Activated T-cell treated with anti-CD3 and anti-CD28 coated beads, Interleukin-2, amount 50 U/mL, for 1 hour (primary cell): ENCODE data around the gene COL6A1.
"Not testable (repeated sequence)": the region's sequence is repeated elsewhere in the genome, so short reads cannot be mapped to it uniquely, and the experiment has no call there.

Experiments used
- DNase-seq: peaks from one replicate; pipeline ENCODE4 v3.0.0-alpha.2; 2020

Gene COL6A1

DNA sequence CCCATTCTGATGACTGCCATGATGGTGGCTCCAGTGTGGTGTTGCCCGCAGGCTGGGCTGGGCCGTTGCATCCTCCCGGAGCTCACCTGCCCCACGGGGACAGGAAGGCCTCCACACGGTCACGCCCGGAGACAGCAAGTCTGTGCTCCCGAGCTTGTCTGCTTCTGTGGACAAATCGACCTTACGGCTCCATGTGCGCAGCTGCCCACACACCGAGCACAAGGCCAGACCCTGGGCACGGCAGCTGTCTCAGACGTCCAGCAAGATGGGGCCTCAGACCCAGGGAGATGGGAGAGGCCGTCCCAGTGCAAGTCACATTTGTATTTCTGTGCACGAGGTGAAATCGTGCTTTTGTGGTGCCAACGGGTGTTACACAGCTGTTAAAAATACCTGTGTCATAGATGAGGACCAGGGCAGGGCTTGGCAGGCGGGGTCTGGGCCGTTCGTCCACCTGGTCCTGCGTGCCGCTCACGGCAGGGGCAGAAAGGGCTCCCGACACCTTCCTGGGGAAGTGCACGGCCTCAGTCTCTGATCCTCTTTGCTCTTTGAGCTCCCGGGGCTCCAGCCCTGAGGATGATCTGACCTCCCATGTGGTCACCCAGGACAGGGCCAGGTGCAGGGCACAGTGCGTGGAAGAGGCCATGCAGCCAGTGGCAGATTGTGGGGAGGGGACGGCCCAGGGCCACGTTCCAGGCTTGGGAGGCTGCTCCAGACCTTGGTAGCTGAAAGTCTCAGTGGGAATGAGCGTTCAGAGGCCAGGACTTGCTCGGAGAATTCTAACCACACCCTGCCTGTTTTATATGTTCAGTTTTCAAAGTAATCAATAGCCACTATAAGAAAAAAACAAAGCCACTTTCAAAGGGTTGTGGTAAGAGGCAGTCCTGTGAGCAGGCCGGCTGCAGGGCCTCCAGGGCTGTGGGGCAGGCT, 13.5 kb downstream of the COL6A1 start:
- DNase-seq = peak; percentile 8

- DNase-seq = peak; percentile 13
Observed at GRCh38 chr21:45995686-45996179, 14.2 kb downstream of the COL6A1 start.

DNA sequence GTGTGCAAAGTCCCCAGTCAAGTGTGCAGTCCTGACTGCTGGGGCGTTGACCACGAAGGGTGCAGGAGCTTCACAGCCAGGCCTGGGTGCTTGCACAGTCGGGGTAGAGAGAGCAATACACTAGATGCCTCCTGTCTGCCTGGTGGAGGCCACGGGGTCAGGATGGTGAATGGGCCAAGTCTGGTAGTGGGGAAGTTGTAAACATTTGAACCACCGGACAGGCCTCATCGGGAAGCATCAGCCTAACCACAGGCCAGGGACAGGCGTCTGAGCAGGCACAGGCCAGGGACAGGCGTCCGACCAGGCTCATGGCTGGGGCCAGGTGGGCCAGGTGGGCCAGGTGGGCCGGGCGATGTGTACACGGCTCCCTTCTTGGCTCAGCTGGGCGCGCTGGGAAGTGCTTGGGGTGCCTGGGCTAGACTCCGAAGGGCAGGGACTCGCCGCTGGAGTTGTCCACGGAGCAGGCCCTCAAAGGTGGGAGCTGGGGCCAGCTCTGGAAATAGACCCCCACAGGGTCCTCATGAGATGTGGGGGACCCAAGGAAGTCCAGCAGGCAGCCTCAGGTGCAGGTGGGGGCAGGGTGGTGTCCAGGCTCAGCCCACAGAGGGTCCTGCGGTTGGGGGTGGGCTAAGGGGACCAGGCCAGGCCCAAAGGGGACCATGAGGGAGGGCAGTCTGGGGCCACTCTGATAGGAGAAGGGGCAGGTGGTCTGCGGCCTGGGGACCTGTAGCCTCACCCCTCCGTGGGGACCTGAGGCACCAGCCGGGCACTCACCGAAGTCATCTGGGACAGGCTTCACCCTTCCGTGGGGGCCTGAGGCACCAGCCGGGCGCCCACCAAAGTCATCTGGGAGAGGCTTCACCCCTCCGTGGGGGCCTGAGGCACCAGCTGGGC, 15.0 kb downstream of the COL6A1 start:
- DNase-seq = peak; percentile 14

DNA sequence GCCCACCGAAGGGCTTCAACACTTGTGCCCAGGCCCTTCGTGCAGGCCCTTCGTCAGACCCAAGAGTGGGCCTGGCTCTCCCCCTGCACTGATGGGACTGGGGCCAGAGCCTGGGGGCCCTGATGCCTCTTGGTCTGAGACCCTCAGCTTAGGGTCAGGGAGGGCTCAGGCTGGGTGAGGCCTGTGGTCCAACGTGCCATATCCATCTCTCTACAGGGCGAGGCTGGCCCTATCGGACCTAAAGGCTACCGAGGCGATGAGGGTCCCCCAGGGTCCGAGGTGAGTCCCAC, 15.6 kb downstream of the COL6A1 start:
- no peak for DNase-seq

DNA sequence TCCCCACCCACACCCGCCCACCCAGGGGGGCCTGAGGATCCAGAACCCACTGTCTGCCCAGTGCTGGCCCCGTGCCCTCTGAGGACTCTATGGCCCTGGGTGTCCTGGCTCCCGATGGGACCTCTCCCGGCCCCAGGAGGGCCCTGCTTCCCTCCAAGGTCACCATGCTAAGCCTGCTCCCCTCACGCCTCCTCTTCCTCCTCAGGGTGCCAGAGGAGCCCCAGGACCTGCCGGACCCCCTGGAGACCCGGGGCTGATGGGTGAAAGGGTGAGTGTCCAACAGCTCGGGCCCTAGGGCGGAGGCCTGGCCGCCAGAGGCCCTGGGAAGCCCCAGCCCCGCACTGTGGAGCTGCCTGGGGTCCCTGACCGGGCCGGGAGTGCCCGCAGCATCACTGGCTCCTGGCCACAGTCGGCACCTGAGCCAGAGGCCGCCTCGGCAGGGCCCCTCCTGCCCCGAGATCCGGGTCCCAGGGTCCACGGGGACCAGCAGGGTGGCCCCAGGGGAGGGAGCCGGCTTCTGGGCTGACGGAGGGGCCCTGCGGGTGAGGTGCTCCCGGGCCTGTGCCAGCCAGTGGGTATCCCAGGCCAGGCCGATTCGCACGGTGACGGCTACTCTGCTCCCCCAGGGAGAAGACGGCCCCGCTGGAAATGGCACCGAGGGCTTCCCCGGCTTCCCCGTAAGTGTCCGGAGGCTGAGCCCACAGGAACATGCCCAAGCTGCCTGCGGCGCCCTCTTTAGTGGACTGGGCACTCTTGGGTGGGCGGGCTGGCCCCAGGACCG, 16.1 kb downstream of the COL6A1 start:
- peak; percentile 13 for DNase-seq

DNA sequence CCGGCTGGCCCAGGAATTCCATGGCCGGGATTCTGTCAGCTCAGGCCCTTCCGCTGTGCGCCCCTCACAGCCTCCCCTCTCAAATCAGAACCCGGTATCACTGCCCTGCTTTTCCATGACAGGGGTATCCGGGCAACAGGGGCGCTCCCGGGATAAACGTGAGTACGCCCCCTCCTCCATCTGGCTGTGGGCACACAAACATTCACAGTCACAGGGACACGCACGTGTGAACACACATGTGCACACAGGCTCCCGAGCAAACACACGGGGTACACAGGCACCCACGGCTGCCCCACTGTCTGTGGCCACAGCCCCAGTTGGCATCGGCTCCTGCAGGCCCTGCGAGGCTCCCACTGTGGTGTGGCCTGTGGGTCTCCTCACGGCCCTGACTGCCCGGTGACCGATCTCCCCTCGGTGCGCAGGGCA, 16.7 kb downstream of the COL6A1 start:
- DNase-seq = peak; percentile 10

DNA sequence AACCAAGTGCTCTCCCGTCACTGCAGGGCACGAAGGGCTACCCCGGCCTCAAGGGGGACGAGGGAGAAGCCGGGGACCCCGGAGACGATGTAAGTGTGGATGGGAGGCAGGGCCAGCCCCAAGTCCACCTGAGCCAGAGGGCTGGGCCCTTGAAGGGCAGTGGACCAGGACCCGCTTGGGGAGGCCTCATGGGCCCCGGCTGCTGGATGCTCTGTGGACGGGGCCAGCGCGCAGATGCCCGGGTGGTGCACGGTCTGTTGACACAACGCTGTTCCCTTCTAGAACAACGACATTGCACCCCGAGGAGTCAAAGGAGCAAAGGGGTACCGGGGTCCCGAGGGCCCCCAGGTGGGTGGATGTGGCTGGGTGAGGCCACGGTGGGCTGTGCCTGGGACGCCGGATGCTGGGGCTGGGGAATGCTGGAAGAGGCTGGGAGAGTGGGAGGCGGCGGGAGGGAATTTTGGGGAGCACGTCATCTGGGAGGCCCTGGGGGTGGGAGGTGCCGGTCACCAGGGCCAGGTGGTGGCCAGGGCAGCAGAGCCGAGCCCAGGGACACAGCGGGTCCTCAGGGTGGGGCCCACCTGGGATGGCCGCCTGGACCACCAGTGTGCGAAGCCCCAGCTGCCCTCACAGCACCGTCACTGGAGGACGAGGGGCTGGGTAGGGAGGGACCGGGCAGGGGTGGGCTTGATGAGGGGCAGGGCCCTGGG, 17.5 kb downstream of the COL6A1 start:
- peak; percentile 13 for DNase-seq

GRCh38 chr21:45999581-46000181, 18.1 kb downstream of the COL6A1 start:
- DNase-seq = peak; percentile 8

- DNase-seq = peak; percentile 11
Observed at GRCh38 chr21:46000182-46000730, 18.7 kb downstream of the COL6A1 start.

DNA sequence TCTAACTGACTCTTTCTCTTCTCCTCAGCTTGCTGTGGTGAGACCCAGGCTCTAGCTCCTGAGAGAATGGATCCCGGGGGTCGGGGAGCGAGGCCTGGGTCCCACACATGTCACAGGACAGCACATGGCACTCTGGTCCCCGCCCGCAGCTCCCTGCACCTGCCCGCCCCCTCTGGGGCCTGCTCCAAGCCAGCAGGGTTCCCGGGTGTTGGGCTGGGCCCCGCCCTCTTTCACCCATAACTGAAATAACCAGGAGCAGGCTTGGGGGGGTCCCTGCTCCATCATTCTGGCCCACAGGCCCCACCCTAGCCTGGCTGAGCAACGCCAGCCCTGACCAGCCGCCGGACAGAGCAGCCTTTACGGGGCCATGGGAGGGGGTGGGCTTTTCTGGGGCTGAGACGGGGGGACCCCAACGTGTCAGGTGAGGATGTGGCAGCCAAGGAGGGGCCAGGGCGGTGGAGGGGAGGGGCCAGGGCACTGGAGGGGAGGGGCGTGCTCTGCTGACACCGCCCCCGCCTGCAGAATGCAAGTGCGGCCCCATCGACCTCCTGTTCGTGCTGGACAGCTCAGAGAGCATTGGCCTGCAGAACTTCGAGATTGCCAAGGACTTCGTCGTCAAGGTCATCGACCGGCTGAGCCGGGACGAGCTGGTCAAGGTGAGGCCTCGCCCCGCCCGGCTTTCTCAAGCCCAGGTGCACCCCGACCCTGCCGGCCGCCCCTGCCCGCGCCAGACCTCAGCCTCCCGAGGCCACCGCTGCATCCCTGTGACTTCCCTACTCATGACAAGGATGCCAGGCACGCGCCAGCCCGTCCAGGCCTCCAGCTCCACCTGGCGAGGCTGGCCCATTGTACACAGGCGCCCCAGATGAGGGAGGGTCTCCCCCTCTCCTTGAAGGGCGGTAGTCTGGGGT, 19.4 kb downstream of the COL6A1 start:
- DNase-seq = peak; percentile 9

DNA sequence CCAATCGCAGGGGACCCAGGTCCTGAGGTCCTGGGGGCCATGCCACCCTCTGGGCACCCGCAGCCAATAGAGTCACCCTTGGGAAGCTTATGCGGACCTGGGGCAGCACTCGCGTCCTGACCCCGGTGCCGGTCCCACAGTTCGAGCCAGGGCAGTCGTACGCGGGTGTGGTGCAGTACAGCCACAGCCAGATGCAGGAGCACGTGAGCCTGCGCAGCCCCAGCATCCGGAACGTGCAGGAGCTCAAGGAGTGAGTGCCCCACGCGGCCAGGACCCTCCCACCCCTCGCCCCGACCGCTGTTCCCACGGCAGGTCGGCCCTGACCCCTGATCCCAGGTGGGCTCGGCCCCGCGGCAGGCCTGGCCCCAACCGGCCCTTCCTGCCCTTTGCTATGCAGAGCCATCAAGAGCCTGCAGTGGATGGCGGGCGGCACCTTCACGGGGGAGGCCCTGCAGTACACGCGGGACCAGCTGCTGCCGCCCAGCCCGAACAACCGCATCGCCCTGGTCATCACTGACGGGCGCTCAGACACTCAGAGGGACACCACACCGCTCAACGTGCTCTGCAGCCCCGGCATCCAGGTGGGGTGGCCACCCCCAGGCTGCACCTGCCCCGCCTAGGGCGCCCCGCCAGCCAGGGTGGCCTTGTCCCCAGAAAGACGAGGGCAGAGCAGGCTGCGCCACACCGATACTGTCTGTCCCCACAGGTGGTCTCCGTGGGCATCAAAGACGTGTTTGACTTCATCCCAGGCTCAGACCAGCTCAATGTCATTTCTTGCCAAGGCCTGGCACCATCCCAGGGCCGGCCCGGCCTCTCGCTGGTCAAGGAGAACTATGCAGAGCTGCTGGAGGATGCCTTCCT, 20.5 kb downstream of the COL6A1 start:
- DNase-seq = peak; percentile 11

GRCh38 chr21:46002841-46003574, 21.4 kb downstream of the COL6A1 start:
- peak; percentile 16 for DNase-seq

DNA sequence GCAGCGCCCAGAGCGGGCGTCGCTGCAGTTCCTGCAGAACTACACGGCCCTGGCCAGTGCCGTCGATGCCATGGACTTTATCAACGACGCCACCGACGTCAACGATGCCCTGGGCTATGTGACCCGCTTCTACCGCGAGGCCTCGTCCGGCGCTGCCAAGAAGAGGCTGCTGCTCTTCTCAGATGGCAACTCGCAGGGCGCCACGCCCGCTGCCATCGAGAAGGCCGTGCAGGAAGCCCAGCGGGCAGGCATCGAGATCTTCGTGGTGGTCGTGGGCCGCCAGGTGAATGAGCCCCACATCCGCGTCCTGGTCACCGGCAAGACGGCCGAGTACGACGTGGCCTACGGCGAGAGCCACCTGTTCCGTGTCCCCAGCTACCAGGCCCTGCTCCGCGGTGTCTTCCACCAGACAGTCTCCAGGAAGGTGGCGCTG, 22.0 kb downstream of the COL6A1 start:
- no peak for DNase-seq

DNA sequence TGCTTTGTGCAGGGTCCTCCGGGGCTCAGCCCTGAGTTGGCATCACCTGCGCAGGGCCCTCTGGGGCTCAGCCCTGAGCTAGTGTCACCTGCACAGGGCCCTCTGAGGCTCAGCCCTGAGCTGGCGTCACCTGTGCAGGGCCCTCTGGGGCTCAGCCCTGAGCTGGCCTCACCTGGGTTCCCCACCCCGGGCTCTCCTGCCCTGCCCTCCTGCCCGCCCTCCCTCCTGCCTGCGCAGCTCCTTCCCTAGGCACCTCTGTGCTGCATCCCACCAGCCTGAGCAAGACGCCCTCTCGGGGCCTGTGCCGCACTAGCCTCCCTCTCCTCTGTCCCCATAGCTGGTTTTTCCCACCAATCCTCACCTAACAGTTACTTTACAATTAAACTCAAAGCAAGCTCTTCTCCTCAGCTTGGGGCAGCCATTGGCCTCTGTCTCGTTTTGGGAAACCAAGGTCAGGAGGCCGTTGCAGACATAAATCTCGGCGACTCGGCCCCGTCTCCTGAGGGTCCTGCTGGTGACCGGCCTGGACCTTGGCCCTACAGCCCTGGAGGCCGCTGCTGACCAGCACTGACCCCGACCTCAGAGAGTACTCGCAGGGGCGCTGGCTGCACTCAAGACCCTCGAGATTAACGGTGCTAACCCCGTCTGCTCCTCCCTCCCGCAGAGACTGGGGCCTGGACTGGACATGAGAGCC, 22.7 kb downstream of the COL6A1 start:
- DNase-seq = no peak

- DNase-seq = no peak
Observed at GRCh38 chr21:46005081-46005480, 23.5 kb downstream of the COL6A1 start.

DNA sequence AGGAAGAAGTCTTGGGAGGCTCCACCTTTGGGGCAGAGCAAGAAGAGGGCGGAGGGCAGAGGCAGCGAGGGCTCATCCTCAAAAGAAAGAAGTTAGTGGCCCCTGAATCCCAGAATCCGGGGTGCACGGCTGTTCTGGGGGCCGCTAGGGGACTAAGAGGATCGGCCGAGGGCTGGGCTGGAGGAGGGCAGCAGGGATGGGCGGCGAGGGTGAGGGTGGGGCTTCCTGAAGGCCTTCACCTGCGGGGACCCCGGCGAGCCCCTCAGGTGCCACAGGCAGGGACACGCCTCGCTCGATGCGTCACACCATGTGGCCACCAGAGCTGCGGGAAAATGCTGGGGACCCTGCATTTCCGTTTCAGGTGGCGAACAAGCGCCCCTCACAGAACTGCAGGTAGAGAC, 23.9 kb downstream of the COL6A1 start:
- no peak for DNase-seq

- DNase-seq = not testable (repeated sequence)
Observed at GRCh38 chr21:46005894-46006546, 24.4 kb downstream of the COL6A1 start.
